Measurements from ENCODE around the gene BTN2A1.
A peak's percentile ranks its signal among the peaks of the same experiment; 100 is the strongest.
"Not testable (repeated sequence)": the region's sequence is repeated elsewhere in the genome, so short reads cannot be mapped to it uniquely, and the experiment has no call there.

Gene BTN2A1

DNA sequence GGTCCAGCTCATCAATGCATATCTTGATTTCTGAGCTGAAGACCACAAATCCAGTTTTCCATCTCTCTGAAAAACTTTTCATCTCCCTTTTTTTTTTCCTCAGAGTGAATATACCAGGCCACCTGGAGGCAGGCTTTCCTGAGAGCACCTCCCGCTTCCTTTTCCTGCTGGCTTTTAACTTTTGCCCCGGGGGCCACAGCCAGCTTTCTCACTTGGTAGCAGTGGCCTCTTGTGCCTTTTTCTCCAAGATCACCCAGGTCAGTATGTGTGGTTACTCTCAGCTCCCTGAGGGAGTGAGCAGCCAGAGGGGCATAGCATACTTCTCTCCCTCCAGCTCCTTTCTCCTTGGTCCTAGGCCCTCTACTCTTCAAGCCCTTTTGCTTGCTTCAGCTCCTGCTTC is 42.3 kb downstream of the BTN2A1 start, which contains the start of gene BTN1A1:
Gene BTN1A1, plus strand, starts transcription at position 202 of the 400 bp plus-strand sequence. CDS start 984 bp downstream, outside the sequence.
- no peak for DNase-seq

DNA sequence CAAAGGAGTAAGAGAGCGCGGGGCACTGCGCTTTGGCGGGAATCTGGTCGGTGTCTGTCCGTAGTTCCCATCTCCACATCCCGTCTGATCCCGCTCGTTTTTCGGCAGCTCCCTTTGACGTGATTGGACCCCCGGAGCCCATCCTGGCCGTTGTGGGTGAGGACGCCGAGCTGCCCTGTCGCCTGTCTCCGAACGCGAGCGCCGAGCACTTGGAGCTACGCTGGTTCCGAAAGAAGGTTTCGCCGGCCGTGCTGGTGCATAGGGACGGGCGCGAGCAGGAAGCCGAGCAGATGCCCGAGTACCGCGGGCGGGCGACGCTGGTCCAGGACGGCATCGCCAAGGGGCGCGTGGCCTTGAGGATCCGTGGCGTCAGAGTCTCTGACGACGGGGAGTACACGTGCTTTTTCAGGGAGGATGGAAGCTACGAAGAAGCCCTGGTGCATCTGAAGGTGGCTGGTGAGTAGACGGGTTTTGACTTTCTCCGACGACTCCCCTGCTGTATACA is 43.8 kb downstream of the BTN2A1 start:
- peak; percentile 17 for DNase-seq

DNA sequence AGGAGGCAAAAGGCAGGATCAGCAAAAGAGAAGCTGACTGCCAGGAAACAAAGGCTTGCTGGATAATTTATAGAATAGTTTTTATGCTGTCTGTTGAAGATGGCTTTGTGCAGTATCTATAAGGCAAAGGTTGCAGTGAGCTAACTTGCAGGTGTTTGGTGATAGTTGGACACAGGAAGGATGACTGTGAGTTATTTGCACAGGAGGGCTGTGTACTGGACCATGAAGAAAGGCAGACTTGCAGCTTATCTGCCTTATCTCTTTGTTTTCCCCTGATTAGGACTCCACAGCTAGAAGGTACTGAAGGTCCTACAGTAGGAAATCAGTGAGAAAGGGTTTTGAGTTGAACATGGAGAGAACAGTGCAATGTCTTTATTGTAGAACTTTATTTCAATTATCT is 44.4 kb downstream of the BTN2A1 start:
- DNase-seq: no peak

DNA sequence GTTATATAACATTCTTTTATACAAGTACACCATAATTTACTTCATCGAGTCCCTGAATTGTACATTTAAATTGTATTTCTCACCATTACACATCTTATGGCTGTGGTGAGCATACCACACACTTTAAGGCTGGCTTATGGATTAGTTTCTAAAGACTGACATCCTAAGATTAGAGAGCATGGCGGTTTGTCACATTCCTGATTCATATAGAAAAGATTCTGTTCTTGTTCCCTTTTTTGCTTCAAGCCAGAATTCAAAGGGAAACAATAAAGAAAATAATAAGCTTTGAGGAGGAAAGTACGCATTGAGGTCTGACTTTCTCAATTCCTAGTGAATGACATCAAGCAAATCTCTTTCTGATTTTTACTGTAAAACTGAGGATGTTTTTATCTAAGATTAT is 44.9 kb downstream of the BTN2A1 start:
- DNase-seq: no peak

DNA sequence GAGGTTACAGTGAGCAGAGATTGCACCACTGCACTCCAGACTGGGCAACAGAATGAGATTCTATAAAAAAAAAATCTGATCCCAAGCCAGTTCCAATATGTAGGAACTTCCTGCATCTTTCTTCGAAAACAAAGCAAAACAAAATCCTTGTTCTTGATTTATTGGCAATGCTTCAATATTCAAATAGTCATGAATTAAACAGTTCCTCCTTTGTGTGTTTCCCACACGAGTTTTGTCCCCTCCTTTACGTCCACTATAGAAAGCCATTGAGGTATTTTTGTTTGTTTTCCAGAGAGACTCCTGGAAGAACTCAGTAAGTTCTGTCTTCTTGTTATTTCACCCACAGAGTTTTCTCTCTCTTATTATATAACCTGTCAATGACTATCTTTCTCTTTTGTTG is 49.9 kb downstream of the BTN2A1 start:
- no peak for DNase-seq

DNA sequence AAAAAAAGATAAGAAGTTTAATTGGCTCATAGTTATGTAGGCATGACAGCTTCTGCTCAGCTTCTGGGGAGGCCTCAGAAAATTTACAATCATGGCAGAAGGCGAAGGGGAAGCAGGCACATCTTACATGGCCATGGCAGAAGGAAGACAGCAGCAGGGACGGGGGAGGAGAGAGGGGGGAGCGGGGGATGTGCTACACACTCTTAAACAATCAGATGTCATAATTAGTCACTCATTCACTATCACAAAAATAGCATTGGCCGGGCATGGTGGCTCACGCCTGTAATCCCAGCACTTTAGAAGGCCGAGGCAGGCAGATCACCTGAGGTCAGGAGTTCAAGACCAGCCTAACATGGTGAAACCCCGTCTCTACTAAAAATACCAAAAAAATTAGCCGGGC is 53.3 kb downstream of the BTN2A1 start:
- not testable (repeated sequence) for DNase-seq

- DNase-seq: no peak
These were observed 57.2 kb downstream of the BTN2A1 start for GRCh38 chr6:26514984-26515383.

- no peak for DNase-seq
These were observed 59.0 kb downstream of the BTN2A1 start for GRCh38 chr6:26516481-26517427.

Data from T-helper 9 cell (primary cell).